Left ventricle myocardium inferior (tissue), 1 donor: Measurements from ENCODE around the gene REEP2. TPM values are rescaled to one million over a fixed set of nuclear protein-coding genes. Genes with fewer than 3 reads are reported as not detected.
"Not testable (repeated sequence)": the region's sequence is repeated elsewhere in the genome, so short reads cannot be mapped to it uniquely, and the experiment has no call there.

Experiments used
- DNase-seq: peaks from one replicate; pipeline ENCODE4 v3.0.0-alpha.2; 2020
- H3K27ac ChIP-seq: fragments of 200-600 bp; replicated peaks from 2 replicates; pipeline ENCODE4 v1.8.0; 2021
- H3K27me3 ChIP-seq: fragments of 200-600 bp; 2 replicates; pipeline ENCODE4 v1.8.0; 2021; ENCODE audit warnings: low read depth
- H3K36me3 ChIP-seq: fragments of 200-600 bp; 2 replicates; pipeline ENCODE4 v1.8.0; 2021
- H3K4me1 ChIP-seq: fragments of 200-600 bp; 2 replicates; pipeline ENCODE4 v1.8.0; 2021
- H3K4me3 ChIP-seq: fragments of 200-600 bp; 2 replicates; pipeline ENCODE4 v1.8.0; 2021; ENCODE audit warnings: mild to moderate bottlenecking, moderate library complexity
- H3K9me3 ChIP-seq: fragments of 200-600 bp; replicated peaks from 2 replicates; pipeline ENCODE4 v1.8.0; 2021
- CTCF ChIP-seq: fragments of 200-600 bp; IDR thresholded peaks from 2 replicates; pipeline ENCODE4 v1.8.0; 2021; ENCODE audit warnings: antibody characterized with exemption, mild to moderate bottlenecking, borderline replicate concordance
- intact Hi-C: fragments of 100-400 bp; cut with micrococcal nuclease; formaldehyde crosslinking; loops from one replicate; pipeline ENCODE4 v1.11.0; 2022
- total RNA-seq: library from RNA; stranded (reverse); fragmentation: NEBNext Ultra II Directional; extraction: Animal tissue kit (Norgen Biotek cat#: 25700); gene quantifications from one replicate; pipeline ENCODE4 v1.2.1, GENCODE V29; 2021
- donor health status: DM: no; HTN: yes; CAD: no; lungs with severe emphysema.

The REEP2 gene
- total RNA-seq, 1 donor from 2014 or later: 6.6 TPM

DNA sequence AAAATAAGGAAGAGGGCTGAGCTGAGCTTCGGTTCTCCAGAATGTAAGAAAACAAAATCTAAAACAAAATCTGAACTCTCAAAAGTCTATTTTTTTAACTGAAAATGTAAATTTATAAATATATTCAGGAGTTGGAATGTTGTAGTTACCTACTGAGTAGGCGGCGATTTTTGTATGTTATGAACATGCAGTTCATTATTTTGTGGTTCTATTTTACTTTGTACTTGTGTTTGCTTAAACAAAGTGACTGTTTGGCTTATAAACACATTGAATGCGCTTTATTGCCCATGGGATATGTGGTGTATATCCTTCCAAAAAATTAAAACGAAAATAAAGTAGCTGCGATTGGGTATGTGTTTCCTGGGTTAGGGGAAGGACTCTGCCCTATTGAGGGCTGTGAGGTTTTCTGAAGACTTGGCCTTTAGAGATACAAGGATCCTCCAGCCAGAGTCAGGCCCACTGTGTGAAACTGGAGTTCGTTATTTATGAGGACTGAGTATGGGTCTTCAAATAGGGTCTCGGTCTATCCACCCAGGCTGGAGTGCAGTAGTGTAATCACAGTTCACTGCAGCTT, 30.2 kb downstream of the REEP2 start:
- intact Hi-C loops: no loop called here
- no peak overlapping the region for H3K27ac ChIP-seq
- no peaks in the 10 kb centered on the region for H3K27me3 ChIP-seq
- no peak overlapping the region for H3K4me3 ChIP-seq
- H3K36me3 ChIP-seq: no peaks in the 10 kb centered on the region
- TF ChIP-seq CTCF: no peak
- DNase-seq: no peak
- H3K4me1 ChIP-seq: peaks cover 36% of the 10 kb centered on the region
- no peaks in the 10 kb centered on the region for H3K9me3 ChIP-seq

DNA sequence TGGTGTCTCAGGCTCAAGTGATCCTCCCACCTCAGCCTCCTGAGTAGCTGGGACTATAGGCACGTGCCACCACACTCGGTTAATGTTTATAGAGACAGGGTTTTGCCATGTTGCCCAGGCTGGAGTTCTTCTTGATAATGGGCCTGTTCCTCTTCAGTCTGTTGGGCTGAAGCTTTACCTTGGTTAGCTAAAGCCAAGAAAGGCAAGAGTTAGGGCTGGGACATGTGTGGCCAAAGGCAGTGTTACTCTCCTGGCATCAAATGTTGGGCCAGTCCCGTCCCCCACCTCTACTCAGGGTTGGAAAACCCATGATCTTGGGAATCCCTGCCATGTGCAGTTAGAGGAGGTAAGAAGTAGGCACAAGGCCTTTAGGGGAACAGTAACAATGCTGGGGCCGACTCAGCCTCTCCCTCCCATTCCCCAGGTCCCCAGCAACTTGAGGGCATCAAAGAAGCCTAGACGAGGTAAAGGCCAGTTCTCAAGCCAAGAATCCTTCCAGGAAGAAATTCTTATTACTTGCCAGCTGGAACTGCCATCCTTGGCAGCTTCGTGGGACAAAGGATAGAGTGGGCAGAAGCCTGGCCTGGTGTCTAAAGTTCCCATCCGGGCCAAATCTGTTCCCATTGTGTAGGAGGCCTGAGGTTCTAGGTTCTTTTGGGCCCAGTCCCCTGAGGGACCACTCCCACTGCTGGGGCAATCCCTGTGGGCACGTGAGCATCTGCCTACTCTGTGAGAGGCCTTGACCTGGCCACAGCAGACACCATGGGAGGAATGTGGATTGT, 30.9 kb downstream of the REEP2 start:
- Histone ChIP-seq H3K4me1 (peaks cover 30% of the 10 kb centered on the region), H3K27me3 (no peaks in the 10 kb centered on the region), H3K4me3 (no peak overlapping the region), H3K9me3 (no peaks in the 10 kb centered on the region), H3K27ac (no peak overlapping the region), H3K36me3 (no peaks in the 10 kb centered on the region)
- intact Hi-C loops: no loop called here
- DNase-seq: no peak
- TF ChIP-seq CTCF: no peak

DNA sequence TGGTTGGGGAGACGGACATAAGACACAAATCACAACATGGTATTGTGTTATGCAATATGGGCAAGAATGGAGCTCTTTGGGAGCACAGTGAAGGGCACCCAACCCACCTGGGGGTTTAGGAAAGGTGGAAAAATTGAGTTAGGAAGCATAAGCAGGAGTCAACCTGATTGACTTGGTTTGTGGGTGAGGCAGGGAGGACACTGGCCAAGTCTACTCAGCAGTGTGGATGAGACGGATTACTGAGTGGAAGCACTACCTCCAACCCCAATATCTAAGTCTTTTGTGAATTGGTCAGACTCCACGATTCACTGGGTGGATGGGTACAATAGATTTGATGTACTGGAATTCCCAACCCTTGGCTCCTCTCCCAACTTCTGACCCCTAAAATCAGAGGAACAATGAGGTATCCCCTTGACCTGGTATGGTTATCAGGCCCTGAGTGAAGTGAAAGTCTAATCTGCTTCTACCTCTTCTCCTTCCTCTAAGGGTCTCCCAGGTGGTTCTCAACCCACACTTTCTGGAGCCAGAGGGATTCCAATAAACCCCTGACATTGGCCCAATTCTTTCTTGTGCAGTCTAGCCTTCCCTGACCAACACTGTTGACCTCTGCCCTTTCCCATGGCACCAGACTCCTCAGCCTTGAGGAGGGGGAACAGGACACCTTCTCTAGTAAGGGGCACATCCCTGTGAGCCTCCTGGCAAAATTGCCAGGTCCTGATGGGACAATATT, 31.6 kb downstream of the REEP2 start:
- no peak for DNase-seq
- peaks cover 29% of the 10 kb centered on the region for H3K4me1 ChIP-seq
- no peaks in the 10 kb centered on the region for H3K27me3 ChIP-seq
- no peak for TF ChIP-seq CTCF
- no peaks in the 10 kb centered on the region for H3K9me3 ChIP-seq
- H3K27ac ChIP-seq: no peak overlapping the region
- no peaks in the 10 kb centered on the region for H3K36me3 ChIP-seq
- intact Hi-C loops: no loop called here
- H3K4me3 ChIP-seq: no peak overlapping the region

GRCh38 chr5:138471052-138471361, 32.1 kb downstream of the REEP2 start:
- intact Hi-C loops: no loop called here
- Histone ChIP-seq H3K36me3 (no peaks in the 10 kb centered on the region), H3K4me3 (no peak overlapping the region), H3K27ac (no peak overlapping the region), H3K27me3 (peaks cover 4% of the 10 kb centered on the region), H3K9me3 (no peaks in the 10 kb centered on the region), H3K4me1 (peaks cover 24% of the 10 kb centered on the region)
- DNase-seq: no peak
- TF ChIP-seq CTCF: no peak

DNA sequence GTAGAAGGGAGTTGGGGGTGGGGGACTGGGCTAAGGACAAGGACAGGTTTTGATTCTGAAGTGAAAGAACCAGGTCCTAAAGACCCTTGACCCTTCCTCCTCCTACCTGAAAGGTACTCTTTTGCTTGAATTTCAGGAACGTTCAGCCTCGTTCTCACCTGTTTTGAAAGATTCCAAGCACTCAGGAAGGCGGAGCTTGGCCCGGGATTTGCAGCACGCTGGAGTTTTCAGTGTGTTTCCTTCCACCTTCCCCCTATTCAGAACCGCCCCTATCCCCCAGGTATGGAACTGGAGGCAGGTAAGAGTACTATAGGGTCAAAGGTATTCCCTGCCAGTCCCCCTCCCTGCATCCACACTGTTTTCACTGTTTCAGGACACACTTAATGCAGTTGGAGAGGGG, 33.5 kb downstream of the REEP2 start:
- no peak for TF ChIP-seq CTCF
- Histone ChIP-seq H3K36me3 (no peaks in the 10 kb centered on the region), H3K4me3 (no peak overlapping the region), H3K27me3 (peaks cover 6% of the 10 kb centered on the region), H3K27ac (no peak overlapping the region), H3K9me3 (no peaks in the 10 kb centered on the region), H3K4me1 (peaks cover 10% of the 10 kb centered on the region)
- intact Hi-C loops: no loop called here
- no peak for DNase-seq

DNA sequence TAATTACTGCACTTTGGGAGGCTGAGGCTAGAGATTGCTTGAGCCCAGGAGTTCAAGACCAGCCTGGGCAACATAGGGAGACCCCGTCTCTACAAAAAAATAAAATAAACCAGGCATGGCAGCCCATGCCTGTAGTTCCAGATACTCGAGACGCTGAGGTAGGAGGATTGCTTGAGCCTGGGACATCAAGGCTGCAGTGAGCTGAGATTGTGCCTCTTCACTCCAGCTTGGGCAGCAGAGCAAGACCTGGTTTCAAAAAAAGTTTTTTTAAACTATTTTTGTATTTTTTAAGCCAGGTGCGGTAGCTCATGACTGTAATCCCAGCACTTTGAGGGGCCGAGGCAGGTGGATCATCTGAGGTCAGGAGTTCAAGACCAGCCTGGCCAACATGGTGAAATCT, 34.3 kb downstream of the REEP2 start:
- H3K4me1 ChIP-seq, intact Hi-C loops, H3K27ac ChIP-seq, H3K9me3 ChIP-seq, H3K27me3 ChIP-seq, H3K36me3 ChIP-seq, DNase-seq, H3K4me3 ChIP-seq: not testable (repeated sequence)
